Measurements from ENCODE around the gene BAX. TPM values are rescaled to one million over a fixed set of nuclear protein-coding genes. Genes with fewer than 3 reads are reported as not detected.
A peak's percentile ranks its signal among the peaks of the same experiment; 100 is the strongest.

The BAX gene
- total and polyA plus RNA-seq, 2 of the 13 experiments (the other 11 are each of a cell fraction or from before 2014, with no cell fraction given), result 139 to 176 TPM

- TF ChIP-seq, protein P1, sequence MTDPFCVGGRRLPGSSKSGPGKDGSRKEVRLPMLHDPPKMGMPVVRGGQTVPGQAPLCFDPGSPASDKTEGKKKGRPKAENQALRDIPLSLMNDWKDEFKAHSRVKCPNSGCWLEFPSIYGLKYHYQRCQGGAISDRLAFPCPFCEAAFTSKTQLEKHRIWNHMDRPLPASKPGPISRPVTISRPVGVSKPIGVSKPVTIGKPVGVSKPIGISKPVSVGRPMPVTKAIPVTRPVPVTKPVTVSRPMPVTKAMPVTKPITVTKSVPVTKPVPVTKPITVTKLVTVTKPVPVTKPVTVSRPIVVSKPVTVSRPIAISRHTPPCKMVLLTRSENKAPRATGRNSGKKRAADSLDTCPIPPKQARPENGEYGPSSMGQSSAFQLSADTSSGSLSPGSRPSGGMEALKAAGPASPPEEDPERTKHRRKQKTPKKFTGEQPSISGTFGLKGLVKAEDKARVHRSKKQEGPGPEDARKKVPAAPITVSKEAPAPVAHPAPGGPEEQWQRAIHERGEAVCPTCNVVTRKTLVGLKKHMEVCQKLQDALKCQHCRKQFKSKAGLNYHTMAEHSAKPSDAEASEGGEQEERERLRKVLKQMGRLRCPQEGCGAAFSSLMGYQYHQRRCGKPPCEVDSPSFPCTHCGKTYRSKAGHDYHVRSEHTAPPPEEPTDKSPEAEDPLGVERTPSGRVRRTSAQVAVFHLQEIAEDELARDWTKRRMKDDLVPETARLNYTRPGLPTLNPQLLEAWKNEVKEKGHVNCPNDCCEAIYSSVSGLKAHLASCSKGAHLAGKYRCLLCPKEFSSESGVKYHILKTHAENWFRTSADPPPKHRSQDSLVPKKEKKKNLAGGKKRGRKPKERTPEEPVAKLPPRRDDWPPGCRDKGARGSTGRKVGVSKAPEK (CRISPR knock-in tag; IDR thresholded peaks at IDR 0.05; ENCODE audit: borderline replicate concordance), result no peak
- no peak for TF ChIP-seq ARID2 (CRISPR knock-in tag; IDR thresholded peaks at IDR 0.05; ENCODE audit: borderline replicate concordance)
- no peak for TF ChIP-seq EZH2 (conservative IDR thresholded peaks at IDR 0.05; ENCODE audit: low read depth, low read length)
- no peak for TF ChIP-seq ZNF713 (CRISPR knock-in tag; IDR thresholded peaks at IDR 0.05)
- TF ChIP-seq U2AF1 (optimal IDR thresholded peaks at IDR 0.05; ENCODE audit: low read depth, low read length), result no peak
- TF ChIP-seq ZFP1 (CRISPR knock-in tag; IDR thresholded peaks at IDR 0.05), result no peak
- TF ChIP-seq, protein P2, sequence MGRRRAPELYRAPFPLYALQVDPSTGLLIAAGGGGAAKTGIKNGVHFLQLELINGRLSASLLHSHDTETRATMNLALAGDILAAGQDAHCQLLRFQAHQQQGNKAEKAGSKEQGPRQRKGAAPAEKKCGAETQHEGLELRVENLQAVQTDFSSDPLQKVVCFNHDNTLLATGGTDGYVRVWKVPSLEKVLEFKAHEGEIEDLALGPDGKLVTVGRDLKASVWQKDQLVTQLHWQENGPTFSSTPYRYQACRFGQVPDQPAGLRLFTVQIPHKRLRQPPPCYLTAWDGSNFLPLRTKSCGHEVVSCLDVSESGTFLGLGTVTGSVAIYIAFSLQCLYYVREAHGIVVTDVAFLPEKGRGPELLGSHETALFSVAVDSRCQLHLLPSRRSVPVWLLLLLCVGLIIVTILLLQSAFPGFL (CRISPR knock-in tag; IDR thresholded peaks at IDR 0.05), result no peak
- TF ChIP-seq HDAC2 (CRISPR knock-in tag; IDR thresholded peaks at IDR 0.05), result no peak
- 0 out of 2 replicates have a peak, but pooled peaks have one; percentile 2 for TF ChIP-seq KAT7 (CRISPR knock-in tag; IDR thresholded peaks at IDR 0.05; ENCODE audit: borderline replicate concordance)
- no peak for TF ChIP-seq KIAA2018 (CRISPR knock-in tag; IDR thresholded peaks at IDR 0.05; ENCODE audit: borderline replicate concordance)
- no peak for TF ChIP-seq ZNF562 (CRISPR knock-in tag; IDR thresholded peaks at IDR 0.05; ENCODE audit: borderline replicate concordance)
- TF ChIP-seq HNRNPUL1 (IDR thresholded peaks at IDR 0.05; ENCODE audit: low read depth, low read length), result no peak
- no peak for TF ChIP-seq IRF2 (CRISPR knock-in tag; IDR thresholded peaks at IDR 0.05)
- no peak for TF ChIP-seq PRPF4 (IDR thresholded peaks at IDR 0.05; ENCODE audit: low read depth, low read length, poor library complexity, severe bottlenecking)
Observed at GRCh38 chr19:48955308-48955958, 758 bp downstream of the BAX start (continued).
